ENCODE results near the gene SLC15A3. TPM values are rescaled to one million over a fixed set of nuclear protein-coding genes. Genes with fewer than 3 reads are reported as not detected.

The SLC15A3 gene
- total RNA-seq, 1 donor, result 77.6 TPM

DNA sequence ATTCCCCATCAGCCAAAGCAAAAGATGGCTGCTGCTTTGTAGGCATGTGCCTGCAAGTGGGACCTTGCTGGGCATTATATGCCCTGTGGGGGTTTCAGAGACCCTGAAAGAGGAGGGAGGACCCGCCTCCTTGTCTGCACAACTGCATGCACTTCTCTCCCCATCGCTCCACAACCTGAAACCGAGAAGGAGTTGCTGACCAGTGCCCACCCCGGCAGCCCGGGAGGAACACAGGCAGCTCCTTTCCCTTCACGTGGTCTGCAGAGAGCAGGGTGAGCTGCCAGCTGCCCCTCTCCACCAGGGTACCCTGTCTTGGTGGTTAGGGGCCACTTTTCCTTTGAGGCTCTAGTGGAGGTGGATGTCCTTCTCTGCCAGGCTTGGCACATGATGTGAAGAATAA is 29.1 kb downstream of the SLC15A3 start:
- peaks cover 42% of the 10 kb centered on the region for H3K4me1 ChIP-seq (ENCODE audit: insufficient read depth, low read length)
- H3K4me3 ChIP-seq (ENCODE audit: low read length), result no peak overlapping the region
- peaks cover 33% of the 10 kb centered on the region for H3K27me3 ChIP-seq (ENCODE audit: insufficient read depth, low read length)
- no peaks in the 10 kb centered on the region for H3K9me3 ChIP-seq (ENCODE audit: low read depth, low read length)

DNA sequence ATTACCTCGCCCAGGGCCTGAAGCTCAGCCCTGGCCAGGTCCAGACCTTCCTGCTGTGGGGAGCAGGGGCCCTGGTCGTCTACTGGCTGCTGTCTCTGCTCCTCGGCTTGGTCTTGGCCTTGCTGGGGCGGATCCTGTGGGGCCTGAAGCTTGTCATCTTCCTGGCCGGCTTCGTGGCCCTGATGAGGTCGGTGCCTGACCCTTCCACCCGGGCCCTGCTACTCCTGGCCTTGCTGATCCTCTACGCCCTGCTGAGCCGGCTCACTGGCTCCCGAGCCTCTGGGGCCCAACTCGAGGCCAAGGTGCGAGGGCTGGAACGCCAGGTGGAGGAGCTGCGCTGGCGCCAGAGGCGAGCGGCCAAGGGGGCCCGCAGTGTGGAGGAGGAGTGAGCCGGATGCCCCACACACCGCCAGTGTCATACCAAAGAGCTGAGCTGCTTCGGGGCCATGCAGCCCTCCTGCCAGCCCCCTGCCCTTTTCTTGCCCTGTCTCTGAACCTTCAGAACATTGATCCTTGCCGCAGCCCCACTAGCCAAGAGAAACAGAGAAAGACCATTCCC is 30.1 kb downstream of the SLC15A3 start:
- H3K9me3 ChIP-seq (ENCODE audit: low read depth, low read length), result no peaks in the 10 kb centered on the region
- peaks cover 31% of the 10 kb centered on the region for H3K27me3 ChIP-seq (ENCODE audit: insufficient read depth, low read length)
- peaks cover 51% of the 10 kb centered on the region for H3K4me1 ChIP-seq (ENCODE audit: insufficient read depth, low read length)
- no peak overlapping the region for H3K4me3 ChIP-seq (ENCODE audit: low read length)

DNA sequence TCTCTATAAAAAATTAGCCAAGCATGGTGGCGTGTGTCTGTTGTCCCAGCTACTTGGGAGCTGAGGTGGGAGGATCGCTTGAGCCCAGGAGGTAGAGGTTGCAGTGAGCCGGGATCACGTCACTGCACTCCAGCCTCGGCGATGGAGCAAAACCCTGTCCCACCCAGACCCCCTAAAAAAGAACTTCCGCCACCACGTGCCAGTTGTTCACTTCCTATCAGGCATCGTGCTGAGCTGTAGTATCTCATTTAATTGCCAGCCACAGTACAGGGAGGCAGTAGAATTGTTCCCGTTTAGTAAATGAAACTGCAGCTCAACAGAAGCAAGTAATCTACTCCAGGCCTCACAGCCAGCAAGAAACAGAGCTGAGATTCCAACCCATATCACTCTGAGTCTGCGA is 30.7 kb downstream of the SLC15A3 start:
- Histone ChIP-seq H3K27me3 (ENCODE audit: insufficient read depth, low read length) (peaks cover 27% of the 10 kb centered on the region), H3K4me1 (ENCODE audit: insufficient read depth, low read length) (peaks cover 57% of the 10 kb centered on the region), H3K9me3 (ENCODE audit: low read depth, low read length) (no peaks in the 10 kb centered on the region), H3K4me3 (ENCODE audit: low read length) (no peak overlapping the region)

- H3K27me3 ChIP-seq (ENCODE audit: insufficient read depth, low read length), result peaks cover 14% of the 10 kb centered on the region
- peaks cover 65% of the 10 kb centered on the region for H3K4me1 ChIP-seq (ENCODE audit: insufficient read depth, low read length)
- H3K9me3 ChIP-seq (ENCODE audit: low read depth, low read length), result no peaks in the 10 kb centered on the region
- H3K4me3 ChIP-seq (ENCODE audit: low read length), result no peak overlapping the region
Measured at GRCh38 chr11:60919956-60920355, 32.0 kb downstream of the SLC15A3 start.

DNA sequence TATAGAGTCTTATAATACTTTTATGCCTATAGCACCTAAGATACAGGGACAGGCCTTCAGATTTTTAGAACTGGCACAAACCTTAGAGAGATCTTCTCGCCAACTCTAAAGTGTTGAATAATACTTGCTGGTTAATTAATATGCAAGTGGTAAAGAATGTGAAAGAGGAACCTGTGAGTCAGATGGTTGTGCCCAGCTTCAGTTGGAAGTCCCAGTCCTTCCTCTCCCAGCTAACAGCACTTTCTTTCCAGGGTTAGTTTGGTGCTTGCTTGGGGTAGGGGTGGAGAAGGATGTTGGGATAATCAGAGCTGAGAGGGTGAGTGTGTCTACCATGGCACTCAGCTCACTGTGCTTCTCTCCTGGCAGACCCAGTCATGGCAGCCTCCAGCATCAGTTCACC is 32.7 kb downstream of the SLC15A3 start:
- H3K4me3 ChIP-seq (ENCODE audit: low read length), result no peak overlapping the region
- no peaks in the 10 kb centered on the region for H3K9me3 ChIP-seq (ENCODE audit: low read depth, low read length)
- H3K4me1 ChIP-seq (ENCODE audit: insufficient read depth, low read length), result peaks cover 65% of the 10 kb centered on the region
- peaks cover 8% of the 10 kb centered on the region for H3K27me3 ChIP-seq (ENCODE audit: insufficient read depth, low read length)

- no peak overlapping the region for H3K4me3 ChIP-seq (ENCODE audit: low read length)
- peaks cover 64% of the 10 kb centered on the region for H3K4me1 ChIP-seq (ENCODE audit: insufficient read depth, low read length)
- H3K27me3 ChIP-seq (ENCODE audit: insufficient read depth, low read length), result peaks cover 5% of the 10 kb centered on the region
- no peaks in the 10 kb centered on the region for H3K9me3 ChIP-seq (ENCODE audit: low read depth, low read length)
Measured at GRCh38 chr11:60918939-60919265, 33.1 kb downstream of the SLC15A3 start.

GRCh38 chr11:60918251-60918938 is 33.6 kb downstream of the SLC15A3 start:
- Histone ChIP-seq H3K4me1 (ENCODE audit: insufficient read depth, low read length) (peaks cover 62% of the 10 kb centered on the region), H3K4me3 (ENCODE audit: low read length) (no peak overlapping the region), H3K9me3 (ENCODE audit: low read depth, low read length) (no peaks in the 10 kb centered on the region), H3K27me3 (ENCODE audit: insufficient read depth, low read length) (no peaks in the 10 kb centered on the region)

- Histone ChIP-seq H3K4me1 (ENCODE audit: insufficient read depth, low read length) (peaks cover 73% of the 10 kb centered on the region), H3K4me3 (ENCODE audit: low read length) (no peak overlapping the region), H3K27me3 (ENCODE audit: insufficient read depth, low read length) (no peaks in the 10 kb centered on the region), H3K9me3 (ENCODE audit: low read depth, low read length) (no peaks in the 10 kb centered on the region)
Measured at GRCh38 chr11:60917267-60917666, 34.7 kb downstream of the SLC15A3 start.

DNA sequence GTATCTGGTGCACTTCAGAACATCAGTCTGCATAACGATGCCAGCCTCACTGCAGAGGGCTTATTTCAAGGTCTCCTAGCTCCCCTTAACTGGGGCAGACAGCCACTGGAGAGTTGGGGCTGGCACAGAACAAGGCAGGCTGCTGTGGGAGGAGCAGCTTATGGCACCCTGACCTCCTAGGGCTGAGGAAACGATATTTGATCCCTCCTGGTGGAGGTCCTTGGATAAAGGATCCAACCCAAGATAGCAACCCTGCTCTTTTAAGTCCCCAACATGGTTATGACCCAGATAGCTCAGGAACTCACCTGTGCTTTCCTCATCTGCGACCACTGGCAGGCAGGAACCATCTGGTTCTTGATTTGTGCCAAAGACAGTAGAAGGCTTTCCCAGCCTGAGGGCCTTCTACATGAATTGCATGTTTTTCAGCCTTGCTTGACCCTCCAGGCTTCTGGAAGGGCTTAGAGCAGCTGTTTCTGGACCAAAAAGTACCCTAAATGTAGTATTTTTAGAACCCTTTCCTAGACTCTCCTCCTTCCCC is 35.2 kb downstream of the SLC15A3 start:
- H3K27me3 ChIP-seq (ENCODE audit: insufficient read depth, low read length), result no peaks in the 10 kb centered on the region
- no peak overlapping the region for H3K4me3 ChIP-seq (ENCODE audit: low read length)
- H3K4me1 ChIP-seq (ENCODE audit: insufficient read depth, low read length), result peaks cover 77% of the 10 kb centered on the region
- H3K9me3 ChIP-seq (ENCODE audit: low read depth, low read length), result no peaks in the 10 kb centered on the region

DNA sequence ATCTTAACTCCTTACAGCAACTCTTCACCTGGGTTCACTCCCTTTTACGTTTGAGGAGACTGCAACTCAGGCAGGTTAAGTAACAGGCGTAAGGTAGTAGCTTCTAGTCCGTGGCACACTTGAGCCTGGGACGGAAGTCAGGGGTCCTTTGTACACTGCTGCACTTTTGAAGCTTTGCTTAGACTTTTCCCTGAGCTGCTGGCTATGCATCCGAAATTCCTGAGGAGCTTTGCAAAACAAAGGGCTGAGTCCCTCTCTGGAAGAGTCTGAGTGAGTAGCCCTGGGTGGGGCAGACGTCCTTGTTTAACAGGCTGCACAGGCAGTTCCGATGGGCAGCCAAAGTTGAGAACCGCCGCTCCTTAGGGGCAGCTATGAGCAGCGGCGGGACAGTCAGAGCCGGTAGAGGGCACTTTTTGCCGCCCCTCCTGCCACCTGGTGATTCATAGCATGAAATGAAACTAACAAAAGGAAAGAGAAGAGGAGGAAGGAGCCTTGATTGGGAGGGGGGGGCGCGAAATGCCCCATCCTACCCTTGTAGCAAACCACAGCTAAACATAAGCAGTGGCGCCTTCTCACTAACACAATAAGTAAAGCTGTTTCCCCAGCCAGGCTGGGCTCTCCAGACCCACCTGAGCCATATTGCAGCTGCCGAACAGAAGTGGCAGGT is 36.6 kb downstream of the SLC15A3 start:
- no peaks in the 10 kb centered on the region for H3K9me3 ChIP-seq (ENCODE audit: low read depth, low read length)
- H3K4me3 ChIP-seq (ENCODE audit: low read length), result peak overlapping the region; percentile 55
- H3K27me3 ChIP-seq (ENCODE audit: insufficient read depth, low read length), result no peaks in the 10 kb centered on the region
- H3K4me1 ChIP-seq (ENCODE audit: insufficient read depth, low read length), result peaks cover 91% of the 10 kb centered on the region

DNA sequence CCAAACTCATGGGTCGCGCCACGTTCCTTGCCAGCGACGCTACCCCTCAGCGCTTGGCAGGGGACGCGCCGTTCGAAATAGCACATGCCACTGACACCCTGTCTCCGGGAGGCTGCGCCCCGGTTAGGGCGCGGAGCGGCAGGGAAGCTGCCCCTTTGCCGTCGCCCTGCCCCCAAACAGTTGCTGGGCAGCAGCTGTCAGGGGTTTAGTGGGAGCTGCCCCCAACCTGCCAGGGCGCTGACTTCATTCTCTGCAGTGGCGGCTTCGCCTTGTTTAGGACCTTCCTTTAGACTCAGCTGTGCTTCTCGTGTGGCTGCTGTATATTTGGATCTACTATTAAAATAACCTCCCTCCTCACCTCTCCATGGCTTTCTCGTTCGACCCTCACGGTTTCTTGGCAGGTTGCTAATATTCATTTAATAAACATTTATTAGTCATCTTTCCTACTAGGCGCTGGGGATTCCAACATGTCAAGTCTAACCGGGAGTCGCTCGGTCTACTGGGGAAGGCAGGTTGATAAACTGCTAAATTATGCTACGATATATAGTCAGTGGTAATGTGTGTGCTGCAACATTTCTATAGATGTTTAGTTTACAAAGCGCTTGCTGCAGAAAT is 37.2 kb downstream of the SLC15A3 start:
- Histone ChIP-seq H3K4me1 (ENCODE audit: insufficient read depth, low read length) (peaks cover 93% of the 10 kb centered on the region), H3K4me3 (ENCODE audit: low read length) (peak overlapping the region; percentile 55), H3K27me3 (ENCODE audit: insufficient read depth, low read length) (no peaks in the 10 kb centered on the region), H3K9me3 (ENCODE audit: low read depth, low read length) (no peaks in the 10 kb centered on the region)

DNA sequence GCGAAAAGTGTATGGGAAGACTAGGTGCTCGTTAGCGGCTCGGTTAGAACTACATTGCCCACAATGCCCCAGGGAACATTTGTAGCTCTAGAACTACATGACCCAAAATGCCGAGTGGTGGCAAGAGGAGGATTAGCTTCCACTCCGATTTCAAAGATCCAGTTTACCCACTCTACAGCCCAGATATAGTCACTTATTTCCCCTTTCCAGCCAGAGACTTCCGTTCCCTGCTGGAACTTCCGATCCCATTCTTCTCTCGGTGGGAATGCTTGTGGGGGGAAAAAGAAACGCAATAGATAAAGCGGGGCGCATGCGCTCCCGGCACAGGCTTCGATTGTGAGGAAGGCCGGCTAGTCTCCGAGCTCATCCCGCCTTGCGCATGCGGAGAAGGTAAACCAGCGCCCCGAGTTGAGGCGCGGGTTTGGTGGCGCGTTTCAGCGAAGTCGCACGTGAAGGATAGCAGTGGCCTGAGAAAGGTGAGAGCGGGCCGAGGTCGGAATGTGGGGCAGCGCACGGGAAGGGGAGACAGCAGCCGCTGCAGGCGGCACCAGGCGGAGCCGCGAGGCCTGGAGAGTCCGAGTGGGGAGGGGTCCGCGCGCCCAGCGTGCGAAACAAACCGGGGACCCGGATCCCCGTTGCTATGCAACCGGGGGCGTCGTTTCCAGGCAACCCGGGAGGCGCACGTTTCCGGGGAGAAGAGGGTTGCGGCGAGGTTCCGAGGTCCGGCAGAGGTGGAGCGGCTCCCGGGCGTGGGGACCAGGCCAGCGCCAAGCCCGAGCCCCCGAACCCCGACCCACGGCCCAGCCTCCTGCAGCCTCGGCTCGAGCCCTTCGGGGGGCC is 38.0 kb downstream of the SLC15A3 start, which contains the start of gene TMEM109:
TSS of gene TMEM109 (plus strand) at position 366 of the 840 bp plus-strand sequence. CDS start 5,536 bp downstream, outside the sequence.
- Histone ChIP-seq H3K4me3 (ENCODE audit: low read length) (peak within 1 kb of the TSS; percentile 55), H3K27me3 (ENCODE audit: insufficient read depth, low read length) (no peaks in the 10 kb centered on the region), H3K9me3 (ENCODE audit: low read depth, low read length) (no peaks in the 10 kb centered on the region), H3K4me1 (ENCODE audit: insufficient read depth, low read length) (peaks cover 93% of the 10 kb centered on the region)

GRCh38 chr11:60912851-60913528 is 39.0 kb downstream of the SLC15A3 start:
- peaks cover 83% of the 10 kb centered on the region for H3K4me1 ChIP-seq (ENCODE audit: insufficient read depth, low read length)
- H3K9me3 ChIP-seq (ENCODE audit: low read depth, low read length), result no peaks in the 10 kb centered on the region
- peak overlapping the region; percentile 55 for H3K4me3 ChIP-seq (ENCODE audit: low read length)
- no peaks in the 10 kb centered on the region for H3K27me3 ChIP-seq (ENCODE audit: insufficient read depth, low read length)

DNA sequence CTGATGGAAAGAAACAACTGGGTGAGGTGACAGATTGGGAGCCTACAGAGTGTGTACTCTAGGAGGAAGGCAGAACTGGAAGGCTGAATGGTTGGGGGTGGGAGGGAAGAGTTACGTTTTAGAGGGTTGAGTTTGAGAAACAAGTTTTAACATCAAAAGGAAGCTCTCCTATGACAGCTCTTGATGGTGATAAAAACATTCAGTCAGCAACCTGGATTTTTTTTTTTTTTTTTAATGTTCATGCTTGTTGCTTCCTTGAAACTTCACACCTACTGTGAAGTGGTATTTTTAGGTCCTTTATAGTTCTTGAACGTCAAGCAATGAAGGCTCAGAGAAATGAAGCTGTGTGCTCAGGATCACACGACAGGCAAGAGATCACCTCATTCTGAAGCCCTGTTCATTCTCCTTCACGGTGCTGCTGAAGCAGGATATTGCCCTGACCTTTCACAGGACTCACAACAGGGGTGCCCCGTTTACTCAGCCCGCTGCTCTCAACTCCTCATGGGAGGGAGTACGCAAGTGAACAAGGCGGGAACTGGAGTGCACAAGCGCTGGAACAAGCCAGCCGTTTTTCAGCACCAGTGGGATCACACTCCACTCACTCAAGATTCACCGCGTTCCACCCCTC is 39.6 kb downstream of the SLC15A3 start:
- Histone ChIP-seq H3K4me1 (ENCODE audit: insufficient read depth, low read length) (peaks cover 79% of the 10 kb centered on the region), H3K9me3 (ENCODE audit: low read depth, low read length) (no peaks in the 10 kb centered on the region), H3K27me3 (ENCODE audit: insufficient read depth, low read length) (no peaks in the 10 kb centered on the region), H3K4me3 (ENCODE audit: low read length) (no peak overlapping the region)
